ENCODE data around the gene HEPHL1.
"Not testable (repeated sequence)": the region's sequence is repeated elsewhere in the genome, so short reads cannot be mapped to it uniquely, and the experiment has no call there.

Gene HEPHL1

DNA sequence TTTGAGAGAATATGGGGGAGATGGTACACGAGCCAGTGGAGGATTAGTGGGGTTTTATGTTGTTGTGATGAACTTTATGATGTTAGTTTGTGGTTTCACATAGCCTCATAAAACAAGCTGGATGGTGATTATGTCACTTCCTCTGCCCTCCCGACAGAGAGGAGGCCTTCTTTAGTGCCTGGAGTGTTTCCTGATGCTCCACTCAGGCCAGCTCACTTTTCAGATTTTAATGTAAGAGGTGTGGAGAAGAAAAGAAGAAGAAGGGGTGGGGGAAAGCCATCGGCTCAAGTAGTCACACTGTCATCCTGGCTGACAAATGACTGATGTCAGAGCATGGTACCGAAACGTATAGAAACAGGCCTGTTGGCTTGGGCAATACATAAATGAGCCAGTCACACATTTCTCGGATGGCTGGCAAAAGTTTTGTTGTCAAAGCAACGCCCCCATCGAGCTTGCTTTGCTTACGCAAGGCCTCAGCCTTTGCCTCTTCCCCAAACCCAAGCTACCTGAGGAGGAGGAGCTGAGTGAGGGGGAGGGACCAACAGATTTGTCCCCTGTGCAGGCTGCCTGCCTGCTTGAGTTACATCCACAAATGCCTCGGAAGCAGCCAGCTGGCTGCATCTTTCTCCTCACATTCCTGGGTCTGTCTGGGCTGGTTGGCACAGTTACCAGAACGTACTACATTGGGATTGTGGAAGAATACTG is at the start of gene HEPHL1:
TSS of gene HEPHL1 (plus strand) at position 578 of the 705 bp plus-strand sequence. CDS start at position 593, 15 bp downstream.
- DNase-seq, result no peak

GRCh38 chr11:93972790-93973189 is 48.4 kb upstream of the HEPHL1 start:
- DNase-seq, result no peak

- not testable (repeated sequence) for DNase-seq
Measured at GRCh38 chr11:93973322-93974051, 47.7 kb upstream of the HEPHL1 start.

- no peak for DNase-seq
Measured at GRCh38 chr11:93974759-93975158, 46.4 kb upstream of the HEPHL1 start.

DNA sequence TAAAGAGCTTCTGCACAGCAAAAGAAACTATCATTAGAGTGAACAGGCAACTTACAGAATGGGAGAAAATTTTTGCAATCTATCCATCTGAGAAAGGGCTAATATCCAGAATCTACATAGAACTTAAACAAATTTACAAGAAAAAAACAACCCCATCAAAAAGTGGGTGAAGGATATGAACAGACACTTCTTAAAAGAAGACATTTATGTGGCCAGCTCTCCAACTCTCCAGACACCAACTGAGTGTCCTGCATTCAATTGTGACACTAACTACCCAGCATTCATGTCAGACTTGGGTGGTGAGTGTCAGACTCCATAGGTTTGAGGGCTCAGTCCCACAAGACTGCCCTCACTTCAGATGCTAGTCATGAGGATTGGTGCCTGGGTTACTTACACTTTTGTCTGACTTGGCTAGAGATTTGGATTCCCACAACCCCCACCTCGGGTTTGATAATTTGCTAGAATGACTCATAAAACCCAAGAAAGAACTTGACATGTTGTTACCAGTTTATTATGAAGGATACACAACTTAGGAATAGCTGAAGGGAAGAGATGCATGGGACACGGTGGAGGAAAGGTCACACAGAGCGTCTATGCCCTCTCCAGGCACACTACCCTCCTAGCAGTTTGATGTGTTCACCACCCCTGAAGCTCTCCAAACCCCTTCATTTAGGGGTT is 44.4 kb upstream of the HEPHL1 start:
- DNase-seq, result not testable (repeated sequence)

DNA sequence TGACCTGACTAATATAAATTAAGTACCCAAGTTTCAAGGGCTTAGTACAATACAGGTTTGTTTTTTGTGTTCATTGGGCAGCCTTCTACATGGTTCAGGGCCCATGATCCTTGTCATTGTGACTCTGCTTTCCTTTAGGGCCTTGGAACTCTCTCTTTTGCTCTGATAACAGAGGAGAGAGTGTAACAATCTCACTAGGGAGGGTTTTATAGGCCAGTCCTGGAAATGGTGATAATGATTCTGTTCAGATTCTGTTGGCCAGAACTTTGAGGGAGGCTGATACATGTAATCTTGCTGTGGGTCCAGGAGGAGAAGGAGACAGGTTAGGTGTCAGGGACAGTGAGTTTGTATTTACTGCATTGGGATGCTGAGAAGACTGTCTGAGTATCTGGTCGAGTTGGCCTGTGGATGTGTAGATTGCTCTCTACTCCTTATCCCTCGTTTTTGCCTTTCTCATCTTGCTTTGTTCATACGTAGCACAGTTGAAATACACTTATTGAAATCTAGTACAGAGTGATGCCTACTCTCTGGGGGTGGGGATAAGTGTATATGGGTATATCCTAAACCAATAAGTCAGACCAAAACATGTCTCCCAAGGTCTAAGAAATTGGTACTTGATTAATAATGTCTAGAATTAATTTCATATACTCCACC is 37.5 kb upstream of the HEPHL1 start:
- DNase-seq, result no peak

GRCh38 chr11:93984196-93984567 is 37.0 kb upstream of the HEPHL1 start:
- no peak for DNase-seq

- DNase-seq, result no peak
Measured at GRCh38 chr11:93984936-93985335, 36.2 kb upstream of the HEPHL1 start.

- DNase-seq, result no peak
Measured at GRCh38 chr11:93986716-93987115, 34.4 kb upstream of the HEPHL1 start.

- no peak for DNase-seq
Measured at GRCh38 chr11:93988455-93988854, 32.7 kb upstream of the HEPHL1 start.

DNA sequence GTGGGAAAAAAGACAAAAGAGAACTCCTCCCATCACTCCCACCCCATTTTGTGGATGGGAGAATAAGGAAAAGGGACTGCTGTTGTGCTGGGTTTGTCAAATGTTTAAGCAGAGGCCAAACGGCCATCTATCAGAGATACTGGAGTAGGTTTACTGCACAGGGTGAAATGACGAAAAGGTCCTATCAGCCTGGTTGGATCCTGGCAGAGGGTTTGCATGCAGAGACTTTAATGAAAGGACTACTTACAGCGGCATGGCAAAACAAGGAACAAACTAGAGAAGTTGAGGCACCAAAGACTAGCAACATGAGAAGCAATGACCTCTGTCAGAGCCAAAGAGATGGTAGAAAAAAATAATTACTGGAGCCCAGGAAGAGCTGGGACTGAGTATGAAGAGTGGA is 32.2 kb upstream of the HEPHL1 start:
- DNase-seq, result no peak

DNA sequence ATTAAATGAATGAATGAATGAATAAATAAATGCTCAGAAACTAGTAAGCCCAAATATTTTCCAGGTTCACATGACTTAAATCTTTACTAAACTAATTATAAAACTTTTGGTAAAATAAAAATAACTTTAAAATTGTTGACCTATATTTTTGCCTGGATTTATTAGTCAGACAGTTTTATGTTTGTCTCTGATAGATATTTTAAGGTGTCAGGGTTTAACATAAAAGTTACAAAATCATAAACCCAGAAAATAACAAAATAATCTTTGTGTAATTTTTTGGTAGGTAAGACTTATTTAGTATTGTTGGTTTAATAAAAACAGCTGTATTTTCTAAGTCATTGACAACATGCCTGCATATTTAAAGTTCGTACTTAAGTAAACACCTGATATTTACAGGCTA is 27.4 kb upstream of the HEPHL1 start:
- DNase-seq, result no peak

DNA sequence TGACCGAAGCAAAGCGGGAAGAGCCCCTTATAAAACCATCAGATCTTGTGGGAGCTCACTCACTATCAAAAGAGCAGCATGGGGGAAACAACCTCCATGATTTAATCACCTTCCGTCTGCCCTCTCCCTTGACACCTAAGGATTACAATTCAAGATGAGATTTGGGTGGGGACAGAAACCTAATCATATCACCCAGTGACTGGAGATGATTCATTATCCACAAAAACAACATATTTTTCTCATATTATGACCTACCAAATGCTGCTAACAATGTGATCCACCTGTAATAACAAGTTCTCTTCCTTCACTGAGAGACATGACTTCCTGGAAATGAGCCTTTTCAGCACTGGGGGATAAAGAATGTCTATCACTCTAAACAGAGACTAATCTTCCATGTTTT is 23.4 kb upstream of the HEPHL1 start:
- DNase-seq, result no peak

- no peak for DNase-seq
Measured at GRCh38 chr11:94000659-94001058, 20.5 kb upstream of the HEPHL1 start.

GRCh38 chr11:94002226-94002625 is 18.9 kb upstream of the HEPHL1 start:
- DNase-seq, result no peak

DNA sequence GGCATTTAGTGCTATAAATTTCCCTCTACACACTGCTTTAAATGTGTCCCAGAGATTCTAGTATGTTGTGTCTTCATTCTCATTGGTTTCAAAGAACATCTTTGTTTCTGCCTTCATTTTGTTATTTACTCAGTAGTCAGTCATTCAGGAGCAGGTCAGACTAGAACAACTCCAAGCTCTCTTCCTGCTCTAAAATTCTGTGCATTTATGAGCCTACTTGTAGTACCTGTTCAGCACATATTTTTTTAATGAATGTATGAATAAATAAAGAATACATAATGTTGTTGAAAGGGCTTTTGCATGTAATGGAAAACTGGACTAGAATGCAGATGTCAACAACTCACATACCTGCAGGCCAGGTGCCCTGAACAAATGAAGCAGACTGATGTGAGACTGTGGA is 13.7 kb upstream of the HEPHL1 start:
- no peak for DNase-seq

- DNase-seq, result no peak
Measured at GRCh38 chr11:94007906-94008305, 13.2 kb upstream of the HEPHL1 start.

DNA sequence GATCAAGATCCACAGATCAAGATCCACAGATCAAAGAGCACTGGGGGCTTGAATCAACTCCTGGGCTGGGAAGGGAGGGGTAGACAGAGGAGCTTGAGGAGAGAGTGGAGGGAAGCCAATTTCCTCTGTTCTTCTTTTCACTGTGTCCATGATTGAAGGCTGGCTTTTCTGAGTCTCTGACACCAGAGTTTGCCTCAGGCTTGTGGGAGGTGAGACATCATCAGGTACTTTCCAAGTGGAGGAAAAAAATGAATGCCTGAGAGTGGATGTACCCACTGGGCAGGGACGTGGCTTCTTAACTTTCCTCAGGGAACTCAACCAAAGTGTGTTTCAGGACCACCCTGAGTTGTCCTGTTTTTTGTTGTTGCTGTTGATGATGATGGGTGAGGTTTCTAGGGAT is 11.0 kb upstream of the HEPHL1 start:
- no peak for DNase-seq

DNA sequence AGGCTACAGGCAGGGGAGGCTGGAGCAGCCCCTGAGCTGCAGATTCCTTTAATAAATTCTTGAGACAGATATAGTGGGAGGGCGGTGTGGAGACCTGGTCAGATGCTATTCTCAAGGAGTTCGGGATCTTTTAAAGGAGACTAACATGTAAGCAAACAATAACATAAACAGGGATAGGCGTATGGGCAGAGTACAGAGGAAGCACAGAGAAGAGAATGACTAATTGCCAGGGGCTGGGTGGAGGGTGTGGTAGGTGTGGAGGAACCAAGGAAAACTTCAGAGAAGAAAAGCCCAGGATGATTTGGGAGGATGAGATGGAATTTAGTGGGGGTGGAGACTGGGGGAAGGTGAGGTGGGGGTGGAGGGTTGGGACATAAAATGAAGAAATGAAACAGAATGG is 9.7 kb upstream of the HEPHL1 start:
- DNase-seq, result no peak

DNA sequence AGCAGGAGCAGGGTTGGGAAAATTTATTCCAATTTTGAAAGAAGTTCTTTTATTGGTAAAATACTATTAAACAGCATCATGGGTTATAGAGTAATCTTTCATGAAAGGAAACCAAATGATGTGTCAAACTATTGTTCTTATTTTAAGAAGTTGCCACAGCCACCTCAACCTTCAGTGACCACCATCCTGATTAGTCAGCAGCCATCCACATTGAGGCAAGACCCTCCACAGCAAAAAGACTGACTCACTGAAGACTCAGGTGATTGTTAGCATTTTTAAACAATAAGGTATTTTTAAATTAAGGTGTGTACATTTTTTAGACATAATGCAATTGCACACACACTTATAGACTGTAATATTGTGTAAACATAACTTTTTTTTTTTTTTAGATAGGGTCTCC is 3.7 kb upstream of the HEPHL1 start:
- DNase-seq, result no peak

DNA sequence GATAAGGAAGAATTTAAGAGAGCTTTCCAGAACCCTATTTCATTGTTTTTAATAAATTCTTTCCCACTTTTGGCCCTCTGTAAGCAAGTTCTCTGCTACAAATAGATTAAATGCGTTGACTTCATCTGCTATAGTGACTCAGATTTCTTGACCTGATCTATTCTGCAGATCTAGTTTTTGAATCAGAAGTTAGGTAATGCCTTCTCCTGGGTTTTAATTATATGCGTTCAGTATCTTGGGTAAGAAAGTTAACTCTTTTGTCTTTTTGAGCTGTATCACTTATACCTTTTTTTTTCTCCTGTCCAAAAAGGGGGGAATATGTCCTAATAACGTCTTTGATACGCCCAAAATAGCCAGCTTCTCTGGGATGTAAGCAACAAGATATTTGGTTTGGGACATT is 2.4 kb upstream of the HEPHL1 start:
- no peak for DNase-seq

GRCh38 chr11:94023856-94024255 is 2.7 kb downstream of the HEPHL1 start:
- DNase-seq, result no peak

GRCh38 chr11:94024547-94024946 is 3.4 kb downstream of the HEPHL1 start:
- no peak for DNase-seq

All from NCI-H187 treated with DMSO at 0.1 percent for 48 hours (cell line).